ENCODE results near the gene ALMS1.
"Not testable (repeated sequence)": the region's sequence is repeated elsewhere in the genome, so short reads cannot be mapped to it uniquely, and the experiment has no call there.

Gene ALMS1

GRCh38 chr2:73603099-73603588 is 217.5 kb downstream of the ALMS1 start:
- not testable (repeated sequence) for H3K4me1 Mint-ChIP-seq (ENCODE audit: low read depth); H3K9me3 Mint-ChIP-seq (ENCODE audit: low read depth); H3K4me3 Mint-ChIP-seq; H3K27ac Mint-ChIP-seq; H3K27me3 Mint-ChIP-seq
- peaks cover 32% of the 10 kb centered on the region for H3K36me3 Mint-ChIP-seq

- not testable (repeated sequence) for H3K27me3 Mint-ChIP-seq; H3K4me1 Mint-ChIP-seq (ENCODE audit: low read depth); H3K9me3 Mint-ChIP-seq (ENCODE audit: low read depth); H3K4me3 Mint-ChIP-seq; H3K27ac Mint-ChIP-seq
- peaks cover 34% of the 10 kb centered on the region for H3K36me3 Mint-ChIP-seq
Measured at GRCh38 chr2:73604589-73604988, 219.0 kb downstream of the ALMS1 start.

- peaks cover 18% of the 10 kb centered on the region for H3K36me3 Mint-ChIP-seq
- no peaks in the 10 kb centered on the region for H3K9me3 Mint-ChIP-seq (ENCODE audit: low read depth)
- H3K27me3 Mint-ChIP-seq: no peaks in the 10 kb centered on the region
- H3K4me1 Mint-ChIP-seq (ENCODE audit: low read depth): no peaks in the 10 kb centered on the region
- H3K4me3 Mint-ChIP-seq: no peak overlapping the region
- H3K27ac Mint-ChIP-seq: no peak overlapping the region
Measured at GRCh38 chr2:73610111-73610510, 224.5 kb downstream of the ALMS1 start.

- no peaks in the 10 kb centered on the region for H3K9me3 Mint-ChIP-seq (ENCODE audit: low read depth)
- H3K27ac Mint-ChIP-seq: no peak overlapping the region
- no peaks in the 10 kb centered on the region for H3K4me1 Mint-ChIP-seq (ENCODE audit: low read depth)
- no peaks in the 10 kb centered on the region for H3K27me3 Mint-ChIP-seq
- H3K36me3 Mint-ChIP-seq: peaks cover 19% of the 10 kb centered on the region
- H3K4me3 Mint-ChIP-seq: no peak overlapping the region
Measured at GRCh38 chr2:73611193-73611592, 225.6 kb downstream of the ALMS1 start.

- H3K36me3 Mint-ChIP-seq: peaks cover 21% of the 10 kb centered on the region
- H3K27me3 Mint-ChIP-seq: no peaks in the 10 kb centered on the region
- H3K4me1 Mint-ChIP-seq (ENCODE audit: low read depth): no peaks in the 10 kb centered on the region
- no peak overlapping the region for H3K27ac Mint-ChIP-seq
- no peak overlapping the region for H3K4me3 Mint-ChIP-seq
- no peaks in the 10 kb centered on the region for H3K9me3 Mint-ChIP-seq (ENCODE audit: low read depth)
Measured at GRCh38 chr2:73611867-73612266, 226.2 kb downstream of the ALMS1 start.

- Mint-ChIP-seq H3K4me1 (ENCODE audit: low read depth) (no peaks in the 10 kb centered on the region), H3K4me3 (no peak overlapping the region), H3K27me3 (no peaks in the 10 kb centered on the region), H3K36me3 (peaks cover 12% of the 10 kb centered on the region), H3K27ac (no peak overlapping the region), H3K9me3 (ENCODE audit: low read depth) (no peaks in the 10 kb centered on the region)
Measured at GRCh38 chr2:73614105-73614504, 228.5 kb downstream of the ALMS1 start.

GRCh38 chr2:73614997-73615396 is 229.4 kb downstream of the ALMS1 start:
- Mint-ChIP-seq H3K27ac (no peak overlapping the region), H3K9me3 (ENCODE audit: low read depth) (no peaks in the 10 kb centered on the region), H3K36me3 (peaks cover 9% of the 10 kb centered on the region), H3K4me3 (no peak overlapping the region), H3K27me3 (no peaks in the 10 kb centered on the region), H3K4me1 (ENCODE audit: low read depth) (no peaks in the 10 kb centered on the region)

GRCh38 chr2:73619925-73620324 is 234.3 kb downstream of the ALMS1 start:
- not testable (repeated sequence) for H3K27me3 Mint-ChIP-seq; H3K4me1 Mint-ChIP-seq (ENCODE audit: low read depth); H3K9me3 Mint-ChIP-seq (ENCODE audit: low read depth); H3K4me3 Mint-ChIP-seq; H3K27ac Mint-ChIP-seq
- peaks cover 10% of the 10 kb centered on the region for H3K36me3 Mint-ChIP-seq

GRCh38 chr2:73624036-73624435 is 238.4 kb downstream of the ALMS1 start:
- not testable (repeated sequence) for H3K4me3 Mint-ChIP-seq; H3K9me3 Mint-ChIP-seq (ENCODE audit: low read depth); H3K27ac Mint-ChIP-seq; H3K27me3 Mint-ChIP-seq; H3K4me1 Mint-ChIP-seq (ENCODE audit: low read depth)
- H3K36me3 Mint-ChIP-seq: peaks cover 20% of the 10 kb centered on the region

GRCh38 chr2:73624625-73625024 is 239.0 kb downstream of the ALMS1 start:
- not testable (repeated sequence) for H3K27ac Mint-ChIP-seq; H3K4me1 Mint-ChIP-seq (ENCODE audit: low read depth); H3K4me3 Mint-ChIP-seq; H3K9me3 Mint-ChIP-seq (ENCODE audit: low read depth); H3K27me3 Mint-ChIP-seq
- H3K36me3 Mint-ChIP-seq: peaks cover 20% of the 10 kb centered on the region

- not testable (repeated sequence) for H3K4me1 Mint-ChIP-seq (ENCODE audit: low read depth); H3K27me3 Mint-ChIP-seq; H3K4me3 Mint-ChIP-seq; H3K9me3 Mint-ChIP-seq (ENCODE audit: low read depth); H3K27ac Mint-ChIP-seq
- H3K36me3 Mint-ChIP-seq: peaks cover 20% of the 10 kb centered on the region
Measured at GRCh38 chr2:73626237-73626636, 240.6 kb downstream of the ALMS1 start.

- not testable (repeated sequence) for H3K4me1 Mint-ChIP-seq (ENCODE audit: low read depth); H3K4me3 Mint-ChIP-seq; H3K27me3 Mint-ChIP-seq; H3K9me3 Mint-ChIP-seq (ENCODE audit: low read depth); H3K27ac Mint-ChIP-seq
- H3K36me3 Mint-ChIP-seq: peaks cover 16% of the 10 kb centered on the region
Measured at GRCh38 chr2:73628493-73628892, 242.9 kb downstream of the ALMS1 start.

GRCh38 chr2:73630662-73631266 is 245.1 kb downstream of the ALMS1 start:
- H3K4me1 Mint-ChIP-seq (ENCODE audit: low read depth); H3K4me3 Mint-ChIP-seq; H3K9me3 Mint-ChIP-seq (ENCODE audit: low read depth); H3K27ac Mint-ChIP-seq; H3K27me3 Mint-ChIP-seq: not testable (repeated sequence)
- H3K36me3 Mint-ChIP-seq: peaks cover 16% of the 10 kb centered on the region

- not testable (repeated sequence) for H3K36me3 Mint-ChIP-seq; H3K27ac Mint-ChIP-seq; H3K27me3 Mint-ChIP-seq; H3K4me3 Mint-ChIP-seq; H3K4me1 Mint-ChIP-seq (ENCODE audit: low read depth)
- H3K9me3 Mint-ChIP-seq (ENCODE audit: low read depth): peaks cover 11% of the 10 kb centered on the region
Measured at GRCh38 chr2:73636977-73637376, 251.3 kb downstream of the ALMS1 start.

- Mint-ChIP-seq H3K27ac (no peak overlapping the region), H3K4me3 (no peak overlapping the region), H3K27me3 (peaks cover 5% of the 10 kb centered on the region), H3K4me1 (ENCODE audit: low read depth) (no peaks in the 10 kb centered on the region), H3K36me3 (peaks cover 6% of the 10 kb centered on the region), H3K9me3 (ENCODE audit: low read depth) (peaks cover 11% of the 10 kb centered on the region)
Measured at GRCh38 chr2:73638429-73638828, 252.8 kb downstream of the ALMS1 start.

GRCh38 chr2:73640511-73640911 is 254.9 kb downstream of the ALMS1 start:
- H3K4me1 Mint-ChIP-seq (ENCODE audit: low read depth): no peaks in the 10 kb centered on the region
- peaks cover 8% of the 10 kb centered on the region for H3K27me3 Mint-ChIP-seq
- H3K4me3 Mint-ChIP-seq: no peak overlapping the region
- no peak overlapping the region for H3K27ac Mint-ChIP-seq
- H3K9me3 Mint-ChIP-seq (ENCODE audit: low read depth): peaks cover 11% of the 10 kb centered on the region
- peaks cover 9% of the 10 kb centered on the region for H3K36me3 Mint-ChIP-seq
